BE2C (cell line): ENCODE results near the gene CD164L2.

Experiments
- DNase-seq: peaks from one replicate; pipeline ENCODE4 v3.0.0-alpha.2; 2020
- H3K27me3 ChIP-seq: fragments of 250-450 bp; sonication (Bioruptor Pico); 2 replicates; pipeline ENCODE4 v1.5.1; 2020; ENCODE audit warnings: mild to moderate bottlenecking
- H3K36me3 ChIP-seq: fragments of 250-450 bp; sonication (Bioruptor Pico); 2 replicates; pipeline ENCODE4 v1.5.1; 2020; ENCODE audit warnings: mild to moderate bottlenecking
- H3K4me1 ChIP-seq: fragments of 250-450 bp; sonication (Bioruptor Pico); 2 replicates; pipeline ENCODE4 v1.5.1; 2020
- H3K4me3 ChIP-seq: 2 replicates; pipeline ENCODE4 v1.5.1; 2011; ENCODE audit warnings: low read depth, low read length
- H3K9me3 ChIP-seq: fragments of 250-450 bp; sonication (Bioruptor Pico); 2 replicates; pipeline ENCODE4 v1.5.1; 2020
- TF ChIP-seq, protein P1 (sequence below): IDR thresholded peaks from 2 replicates; pipeline ENCODE4 v1.5.1; 2012; ENCODE audit warnings: mild to moderate bottlenecking, low read depth, low read length

Gene CD164L2

DNA sequence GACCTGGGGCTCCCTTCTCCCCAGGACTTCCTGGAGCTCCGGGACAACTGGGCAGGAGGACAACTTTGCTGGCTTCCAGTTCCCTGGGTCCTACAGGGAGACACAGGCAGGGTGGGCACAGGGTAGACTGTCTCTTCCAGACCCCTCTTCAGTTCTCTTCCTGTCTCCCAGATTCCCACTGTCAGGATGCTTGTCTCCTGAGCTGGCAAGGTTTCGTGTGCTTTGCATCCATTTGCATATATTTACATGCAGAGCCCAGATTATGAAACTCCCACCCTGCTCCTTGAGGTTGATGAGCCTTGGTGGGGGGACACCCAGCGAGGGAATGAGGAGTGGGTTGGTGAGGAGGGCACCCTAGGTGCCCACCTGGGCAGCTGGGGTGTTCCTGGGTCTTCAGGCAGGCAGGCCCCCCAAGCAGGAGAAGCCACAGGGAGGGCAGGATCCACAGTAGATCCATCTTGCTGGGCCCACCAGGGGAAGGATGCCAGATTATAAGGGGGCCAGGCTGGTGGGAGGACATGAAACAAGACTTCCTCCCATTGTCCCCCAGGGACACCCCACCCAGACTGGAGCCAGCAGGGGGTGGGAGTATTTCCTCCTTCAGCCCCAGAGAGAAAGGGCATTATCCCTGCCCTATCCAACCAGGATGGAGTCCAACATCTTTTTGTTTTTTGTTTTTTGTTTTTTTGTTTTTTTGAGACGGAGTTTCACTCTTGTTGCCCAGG, 8.6 kb downstream of the CD164L2 start, which contains the start of gene FCN3:
Gene FCN3, minus strand, starts transcription at position 463 of the 725 bp plus-strand sequence. Its CDS starts 6 bp downstream, at position 457.
- Histone ChIP-seq H3K27me3 (no peaks in the 10 kb centered on the region), H3K9me3 (no peaks in the 10 kb centered on the region), H3K4me1 (no peaks in the 10 kb centered on the region), H3K36me3 (no peaks in the 10 kb centered on the region), H3K4me3 (no peak within 1 kb of the TSS)
- DNase-seq: no peak
- TF ChIP-seq, protein P1, sequence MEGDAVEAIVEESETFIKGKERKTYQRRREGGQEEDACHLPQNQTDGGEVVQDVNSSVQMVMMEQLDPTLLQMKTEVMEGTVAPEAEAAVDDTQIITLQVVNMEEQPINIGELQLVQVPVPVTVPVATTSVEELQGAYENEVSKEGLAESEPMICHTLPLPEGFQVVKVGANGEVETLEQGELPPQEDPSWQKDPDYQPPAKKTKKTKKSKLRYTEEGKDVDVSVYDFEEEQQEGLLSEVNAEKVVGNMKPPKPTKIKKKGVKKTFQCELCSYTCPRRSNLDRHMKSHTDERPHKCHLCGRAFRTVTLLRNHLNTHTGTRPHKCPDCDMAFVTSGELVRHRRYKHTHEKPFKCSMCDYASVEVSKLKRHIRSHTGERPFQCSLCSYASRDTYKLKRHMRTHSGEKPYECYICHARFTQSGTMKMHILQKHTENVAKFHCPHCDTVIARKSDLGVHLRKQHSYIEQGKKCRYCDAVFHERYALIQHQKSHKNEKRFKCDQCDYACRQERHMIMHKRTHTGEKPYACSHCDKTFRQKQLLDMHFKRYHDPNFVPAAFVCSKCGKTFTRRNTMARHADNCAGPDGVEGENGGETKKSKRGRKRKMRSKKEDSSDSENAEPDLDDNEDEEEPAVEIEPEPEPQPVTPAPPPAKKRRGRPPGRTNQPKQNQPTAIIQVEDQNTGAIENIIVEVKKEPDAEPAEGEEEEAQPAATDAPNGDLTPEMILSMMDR: no peak

DNA sequence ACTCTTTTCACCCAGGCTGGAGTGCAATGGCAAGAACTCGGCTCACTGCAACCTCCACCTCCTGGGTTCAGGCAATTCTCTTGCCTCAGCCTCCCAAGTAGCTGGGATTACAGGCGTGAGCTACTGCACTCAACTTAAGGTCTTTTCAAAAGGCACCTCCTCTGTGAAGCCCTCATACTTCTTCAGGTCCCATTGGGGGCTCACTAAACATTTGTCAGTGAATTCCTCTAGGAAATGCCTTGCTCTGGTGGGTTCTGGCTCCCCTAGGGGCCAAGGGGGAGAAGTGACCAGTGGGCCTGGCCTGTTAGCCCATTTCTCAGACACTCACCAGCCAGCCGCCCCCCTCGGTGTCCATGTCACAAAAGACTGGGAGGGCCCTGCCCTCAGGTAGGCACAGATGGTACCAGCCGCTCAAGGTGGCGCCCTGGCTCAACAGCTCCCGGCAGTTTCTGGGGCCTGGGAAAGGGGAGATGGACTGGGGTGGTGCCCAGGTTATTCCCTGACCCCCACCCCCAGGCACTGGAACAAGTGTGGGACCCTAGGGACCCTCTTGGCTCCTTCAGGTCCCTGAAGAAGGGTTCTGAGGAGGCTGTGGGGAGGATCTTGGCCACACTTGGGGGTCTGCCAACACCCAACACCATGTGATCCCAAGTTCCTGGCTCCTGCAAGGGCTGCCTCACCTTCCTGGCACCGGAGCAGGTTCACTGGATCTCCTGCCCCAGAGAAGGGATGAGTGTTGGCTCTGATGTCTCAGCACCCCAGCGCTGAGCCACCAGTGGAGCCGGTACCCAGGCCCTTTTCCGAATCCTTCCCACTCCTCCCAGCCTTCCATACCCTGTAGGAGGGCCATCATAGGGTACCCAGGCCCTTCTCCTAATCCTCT, 10.1 kb downstream of the CD164L2 start:
- no peak for DNase-seq
- no peaks in the 10 kb centered on the region for H3K36me3 ChIP-seq
- no peak overlapping the region for H3K4me3 ChIP-seq
- H3K9me3 ChIP-seq: no peaks in the 10 kb centered on the region
- H3K4me1 ChIP-seq: no peaks in the 10 kb centered on the region
- TF ChIP-seq, protein P1: peak; percentile 36
- H3K27me3 ChIP-seq: no peaks in the 10 kb centered on the region

DNA sequence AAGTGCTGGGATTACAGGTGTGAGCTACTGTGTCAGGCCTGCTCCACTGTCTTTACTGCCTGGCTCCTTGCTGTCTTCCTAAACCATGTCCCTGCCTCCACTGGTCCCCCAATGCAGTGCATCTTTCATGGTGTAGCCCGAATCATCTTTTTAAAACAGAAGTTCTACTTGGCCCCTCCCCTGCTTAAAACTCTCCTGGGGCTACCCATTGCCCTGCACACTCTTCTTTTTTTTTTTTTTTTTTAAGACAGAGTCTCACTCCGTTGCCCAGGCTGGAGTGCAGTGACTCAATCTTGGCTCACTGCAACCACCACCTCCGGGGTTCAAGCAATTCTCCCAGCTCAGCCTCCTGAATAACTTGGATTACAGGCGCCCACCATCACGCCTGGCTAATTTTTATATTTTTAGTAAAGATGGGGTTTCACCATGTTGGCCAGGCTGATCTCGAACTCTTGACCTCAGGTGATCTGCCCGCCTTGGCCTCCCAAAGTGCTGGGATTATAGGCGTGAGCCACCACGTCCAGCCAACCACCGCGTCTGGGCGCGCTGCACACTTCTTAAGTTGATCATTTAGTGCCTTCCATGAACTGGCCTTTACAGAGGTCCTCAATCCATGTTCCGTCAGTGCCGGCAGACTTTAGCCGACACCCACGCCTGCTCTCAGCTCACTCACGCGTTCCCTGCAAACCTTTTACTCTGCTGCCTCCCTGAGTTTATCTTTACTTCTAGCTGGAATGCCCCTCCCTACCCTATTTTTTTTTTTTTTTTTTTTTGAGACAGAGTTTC, 10.9 kb downstream of the CD164L2 start:
- Histone ChIP-seq H3K9me3 (no peaks in the 10 kb centered on the region), H3K27me3 (no peaks in the 10 kb centered on the region)

DNA sequence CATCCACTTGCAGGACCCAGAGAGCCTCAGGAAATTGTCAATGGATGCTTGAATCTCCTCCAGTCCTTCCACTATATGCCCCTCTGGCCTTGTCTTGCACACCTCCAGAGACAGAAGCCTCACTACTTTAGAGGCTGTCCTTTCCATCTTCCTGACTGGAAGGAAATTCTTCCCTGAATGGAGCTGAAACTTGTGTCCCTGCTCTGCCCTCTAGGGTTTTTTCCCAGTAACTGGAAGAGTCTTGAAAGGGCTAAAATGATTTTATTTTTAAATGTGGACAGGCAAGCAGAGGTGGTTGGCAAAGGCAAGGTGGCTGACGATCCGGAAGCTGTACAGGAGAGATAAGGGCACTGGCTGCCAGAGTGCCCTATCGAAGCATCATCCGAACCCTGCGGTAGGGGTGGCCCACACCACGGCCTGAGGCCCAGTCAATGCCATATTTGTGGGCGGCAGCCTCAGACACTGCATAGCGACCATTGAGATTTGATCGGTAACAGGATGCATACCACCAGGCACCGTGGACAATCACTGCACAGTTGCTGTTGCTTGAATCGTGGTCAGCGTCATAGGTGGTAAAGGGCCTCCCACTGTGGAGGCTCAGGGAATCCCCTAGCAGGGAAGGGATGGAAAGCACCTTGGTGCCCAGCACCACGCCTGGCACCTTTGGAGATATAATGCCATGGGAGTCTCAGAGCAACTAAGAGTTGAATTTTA, 14.1 kb downstream of the CD164L2 start:
- no peaks in the 10 kb centered on the region for H3K27me3 ChIP-seq
- H3K4me1 ChIP-seq: no peaks in the 10 kb centered on the region; the same call in 1 of the 2 replicates
- H3K9me3 ChIP-seq: no peaks in the 10 kb centered on the region
- DNase-seq: no peak
- no peak overlapping the region for H3K4me3 ChIP-seq
- TF ChIP-seq, protein P1: no peak
- no peaks in the 10 kb centered on the region for H3K36me3 ChIP-seq

More for the DNA sequence above, 10.9 kb downstream of the CD164L2 start:
- TF ChIP-seq, protein P1: no peak
- Histone ChIP-seq H3K36me3 (no peaks in the 10 kb centered on the region), H3K4me3 (no peak overlapping the region), H3K4me1 (no peaks in the 10 kb centered on the region)
- DNase-seq: no peak

DNA sequence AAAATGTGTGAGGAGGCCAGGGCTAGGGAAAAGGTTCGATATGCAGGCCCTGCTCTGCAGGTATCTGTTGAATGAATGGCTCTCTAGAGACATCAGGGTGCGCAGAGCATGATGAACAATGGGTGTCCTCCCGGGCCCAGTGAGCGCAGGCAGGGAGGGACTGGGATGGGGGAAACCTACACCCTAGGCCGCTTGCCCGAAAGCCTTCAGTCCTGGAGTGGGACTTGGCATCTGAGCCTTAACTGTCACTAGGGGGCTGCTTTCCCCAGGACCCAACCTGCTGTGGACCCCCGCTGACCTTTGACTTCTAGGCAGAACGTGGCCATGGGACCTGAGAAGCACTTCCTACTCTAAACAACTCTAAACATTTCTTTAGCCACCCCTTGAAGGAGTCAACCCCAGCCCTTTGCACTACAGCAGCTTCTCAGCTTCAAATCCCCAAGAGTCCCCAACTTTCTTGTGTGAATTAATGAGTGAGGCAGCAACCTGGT, 15.9 kb downstream of the CD164L2 start:
- TF ChIP-seq, protein P1: no peak
- H3K27me3 ChIP-seq: no peaks in the 10 kb centered on the region
- H3K9me3 ChIP-seq: no peaks in the 10 kb centered on the region
- peak overlapping the region; percentile 63 for H3K4me3 ChIP-seq
- no peaks in the 10 kb centered on the region for H3K36me3 ChIP-seq
- no peak for DNase-seq
- H3K4me1 ChIP-seq: no peaks in the 10 kb centered on the region; the same call in 1 of the 2 replicates
